HepG2 (cell line): Measurements from ENCODE around the gene THSD4. TPM values are rescaled to one million over a fixed set of nuclear protein-coding genes. Genes with fewer than 3 reads are reported as not detected.

Source experiments
- ATAC-seq: fragments of 200-7000 bp; cut with Tn5 transposase; 3 replicates; pipeline ENCODE4 v1.9.1; 2020; ENCODE audit warnings: mild to moderate bottlenecking, moderate library complexity
- BruUV-seq: library from RNA; stranded (reverse); fragments of 400-500 nt; replicated peaks from 2 replicates; lab custom pipeline; 2021; lab: Mats Ljungman, UMichigan
- CTCF ChIA-PET: fragments of 300-600 bp; formaldehyde crosslinking; extraction: SDS; loops from one replicate; lab custom pipeline; 2021; ENCODE audit warnings: low total read pairs, inconsistent platforms, low intra/inter-chr PET ratio; lab: Yijun Ruan, JAX
- POLR2A ChIA-PET: fragments of 350-600 bp; sonication (Branson Sonifier 250); formaldehyde crosslinking; loops from one replicate; lab custom pipeline; 2020; ENCODE audit warnings: antibody characterized with exemption, inconsistent platforms; lab: Yijun Ruan, JAX
- DNase-seq: peaks from one replicate; pipeline ENCODE4 v3.0.0-alpha.2; 2015; ENCODE audit warnings: low spot score
- FAIRE-seq: peaks from 3 replicates; lab custom pipeline; 2011; peaks lifted over from hg19 to GRCh38; lab: Jason Lieb, UNC
- H2AFZ ChIP-seq: one replicate; pipeline ENCODE4 v1.6.1; 2011; ENCODE audit warnings: low read length, inconsistent platforms
- H3K27ac ChIP-seq: fragments of 300-600 bp; 3 replicates; pipeline ENCODE4 v1.8.0; 2011; ENCODE audit warnings: mixed run types, mild to moderate bottlenecking, mixed read lengths, low read length, inconsistent platforms; ENCODE audit not compliant: insufficient read depth; ENCODE audit errors: extremely low read length
- H3K27me3 ChIP-seq, 2 experiments: fragments of 200-600 bp in 1 of 2; 2 replicates in 1 of 2; 3 replicates in 1 of 2; pipeline versions ENCODE4 v1.6.0 to v1.8.0; 2011; ENCODE audit warnings: low read length in 2 of 2, mild to moderate bottlenecking in 2 of 2, moderate library complexity in 2 of 2, inconsistent platforms in 1 of 2; ENCODE audit not compliant: insufficient read depth in 2 of 2, control insufficient read depth in 1 of 2
- H3K36me3 ChIP-seq, 2 experiments: fragments of 200-600 bp in 1 of 2; replicated peaks in 1 of 2; 2 replicates in 1 of 2; 3 replicates in 1 of 2; pipeline versions ENCODE4 v1.5.1 to v1.8.0; 2011; ENCODE audit warnings: low read length in 2 of 2, inconsistent platforms in 1 of 2; ENCODE audit not compliant: insufficient read depth in 2 of 2, control insufficient read depth in 1 of 2
- H3K4me1 ChIP-seq: 2 replicates; pipeline ENCODE4 v1.5.1; 2012; ENCODE audit warnings: low read length, inconsistent platforms; ENCODE audit not compliant: insufficient read depth
- H3K4me2 ChIP-seq: 2 replicates; pipeline ENCODE4 v1.6.0; 2011; ENCODE audit warnings: low read depth, low read length, inconsistent platforms
- H3K4me3 ChIP-seq, 3 experiments: fragments of 200-600 bp in 1 of 3; sonication (generic), shearing (Covaris generic) in 1 of 3; replicated peaks in 1 of 3; 2 replicates each; pipeline ENCODE4 v1.5.1; 2011 to 2016; ENCODE audit warnings: low read length in 3 of 3, inconsistent platforms in 2 of 3, low read depth in 2 of 3, mild to moderate bottlenecking in 2 of 3, control low read depth in 1 of 3, mixed read lengths in 1 of 3; ENCODE audit not compliant: insufficient read depth in 1 of 3
- H3K79me2 ChIP-seq: one replicate; pipeline ENCODE4 v1.6.1; 2011; ENCODE audit warnings: low read length, inconsistent platforms; ENCODE audit not compliant: insufficient read depth
- H3K9ac ChIP-seq: 2 replicates; pipeline ENCODE4 v1.6.0; 2011; ENCODE audit warnings: mild to moderate bottlenecking, low read depth, low read length, inconsistent platforms; ENCODE audit not compliant: insufficient read depth
- H3K9me3 ChIP-seq: 2 replicates; pipeline ENCODE4 v1.5.1; 2012; ENCODE audit warnings: mild to moderate bottlenecking, low read length
- H4K20me1 ChIP-seq: 2 replicates; pipeline ENCODE4 v1.6.0; 2011; ENCODE audit warnings: inconsistent platforms, mild to moderate bottlenecking, low read length, moderate library complexity; ENCODE audit not compliant: insufficient read depth
- BHLHE40 ChIP-seq: IDR thresholded peaks from 2 replicates; pipeline ENCODE4 v1.6.1; 2011; ENCODE audit warnings: low read length, improper control_type of control experiment
- CBFB ChIP-seq: sonication (generic); formaldehyde crosslinking; IDR thresholded peaks from 2 replicates; pipeline ENCODE4 v1.4.0; 2020; ENCODE audit warnings: missing genetic modification reagents
- CEBPG ChIP-seq: IDR thresholded peaks from 2 replicates; pipeline ENCODE4 v1.6.1; 2016
- MEF2D ChIP-seq: sonication (generic); formaldehyde crosslinking; IDR thresholded peaks from 2 replicates; pipeline ENCODE4 v1.5.1; 2020; ENCODE audit warnings: mild to moderate bottlenecking, missing genetic modification reagents
- PHF20 ChIP-seq: sonication (generic); formaldehyde crosslinking; IDR thresholded peaks from 2 replicates; pipeline ENCODE4 v1.5.0; 2020; ENCODE audit warnings: mild to moderate bottlenecking, missing genetic modification reagents
- ZNF17 ChIP-seq: sonication (generic); formaldehyde crosslinking; IDR thresholded peaks from 2 replicates; pipeline ENCODE4 v1.5.0; 2020; ENCODE audit warnings: mild to moderate bottlenecking, missing genetic modification reagents
- WGBS: methylation state at CpG from one replicate; pipeline ENCODE4 v1.1.6; 2017; ENCODE audit warnings: low lambda C conversion rate; 5-methylcytosine and 5-hydroxymethylcytosine counted together
- in situ Hi-C: cut with HindIII; loops from 2 replicates; pipeline ENCODE4 v1.10.0; 2017; ENCODE audit warnings: low pct_unique_long_range_greater_than_20kb; ENCODE audit not compliant: extremely low pct_ligation_motif_present
- intact Hi-C: fragments of 100-400 bp; cut with micrococcal nuclease; formaldehyde crosslinking; loops from one replicate; pipeline ENCODE4 v1.10.0; 2022; ENCODE audit not compliant: unreplicated experiment
- polyA plus RNA-seq, 8 experiments: library from polyadenylated mRNA; depleted of rRNA in 3 of 8; stranded (reverse) in 7 of 8; unstranded in 1 of 8; fragments of >200 nt; fragmentation: Illumina TruSeq in 4 of 8; extraction: Trizol in 4 of 8; gene quantifications; 2 replicates each; pipeline versions ENCODE4 v1.2.1 to v1.2.3, GENCODE V29; 2011 to 2016; ENCODE audit warnings: low read depth in 4 of 8, missing spikeins in 1 of 8, mixed read lengths in 1 of 8; ENCODE audit not compliant: insufficient read depth in 1 of 8
- total RNA-seq, 5 experiments: library from RNA; depleted of rRNA; stranded (reverse); fragments of >200 nt; fragmentation: Illumina TruSeq; extraction: Trizol; gene quantifications; 2 replicates each; pipeline ENCODE4 v1.2.3, GENCODE V29; 2016; ENCODE audit warnings: low read depth in 1 of 5
- TF ChIP-seq, protein P1 (sequence below), 2 experiments: sonication (generic) in 1 of 2; formaldehyde crosslinking in 1 of 2; IDR thresholded peaks; 2 replicates each; pipeline versions ENCODE4 v1.5.1 to v1.6.1; 2011 to 2020; ENCODE audit warnings: borderline replicate concordance in 1 of 2, low read depth in 1 of 2, low read length in 1 of 2, mild to moderate bottlenecking in 1 of 2, missing genetic modification reagents in 1 of 2, moderate library complexity in 1 of 2
- TF ChIP-seq, protein P2 (sequence below): sonication (generic); formaldehyde crosslinking; IDR thresholded peaks from 2 replicates; pipeline ENCODE4 v1.4.0; 2020; ENCODE audit warnings: missing genetic modification reagents, mild to moderate bottlenecking, borderline replicate concordance
- TF ChIP-seq, protein P3 (sequence below): sonication (generic); formaldehyde crosslinking; IDR thresholded peaks from 2 replicates; pipeline ENCODE4 v1.8.0; 2022; ENCODE audit warnings: low read depth, missing genetic modification reagents

Gene THSD4
- total and polyA plus RNA-seq, 2 of the 13 experiments (the other 11 are each of a cell fraction or from before 2014, with no cell fraction given): 0.07 to 0.21 TPM

DNA sequence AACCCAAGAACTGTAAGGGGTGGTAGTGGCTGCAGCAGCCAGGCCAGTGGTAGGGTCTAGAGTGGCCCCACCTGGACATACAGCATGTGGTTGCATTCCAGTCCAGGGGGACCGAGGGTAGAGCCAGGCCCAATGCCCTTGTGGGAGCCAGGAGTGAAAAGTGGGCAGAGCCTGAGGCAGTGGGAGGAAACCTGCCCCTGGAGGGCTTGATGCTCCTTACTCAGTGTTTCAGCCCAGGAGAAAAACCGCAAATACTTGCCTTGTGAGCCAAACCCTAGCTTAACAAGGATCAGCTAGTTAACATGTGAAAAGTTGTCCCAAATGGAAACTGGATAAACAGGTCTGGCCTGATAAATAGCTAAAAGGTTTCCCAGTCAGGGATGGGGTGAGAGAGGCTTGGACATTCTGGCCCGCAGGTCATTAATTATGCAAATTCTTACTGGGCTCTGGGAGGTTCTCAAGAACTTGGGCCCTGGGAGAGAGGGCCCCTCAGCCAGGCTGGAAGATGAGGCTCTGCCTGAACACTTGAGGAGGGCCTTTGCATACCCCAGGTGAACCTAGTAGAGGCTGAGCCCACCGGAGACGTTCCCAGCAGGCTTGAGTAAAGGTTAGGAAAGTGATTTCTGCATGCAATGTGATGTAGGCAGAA is 222.1 kb downstream of the THSD4 start (continued):
- TF ChIP-seq, protein P1, sequence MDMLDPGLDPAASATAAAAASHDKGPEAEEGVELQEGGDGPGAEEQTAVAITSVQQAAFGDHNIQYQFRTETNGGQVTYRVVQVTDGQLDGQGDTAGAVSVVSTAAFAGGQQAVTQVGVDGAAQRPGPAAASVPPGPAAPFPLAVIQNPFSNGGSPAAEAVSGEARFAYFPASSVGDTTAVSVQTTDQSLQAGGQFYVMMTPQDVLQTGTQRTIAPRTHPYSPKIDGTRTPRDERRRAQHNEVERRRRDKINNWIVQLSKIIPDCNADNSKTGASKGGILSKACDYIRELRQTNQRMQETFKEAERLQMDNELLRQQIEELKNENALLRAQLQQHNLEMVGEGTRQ (IDR thresholded peaks at IDR 0.05; ENCODE audit: low read depth, low read length): no peak
- TF ChIP-seq, protein P1 (CRISPR knock-in tag; IDR thresholded peaks at IDR 0.05; ENCODE audit: borderline replicate concordance): no peak

DNA sequence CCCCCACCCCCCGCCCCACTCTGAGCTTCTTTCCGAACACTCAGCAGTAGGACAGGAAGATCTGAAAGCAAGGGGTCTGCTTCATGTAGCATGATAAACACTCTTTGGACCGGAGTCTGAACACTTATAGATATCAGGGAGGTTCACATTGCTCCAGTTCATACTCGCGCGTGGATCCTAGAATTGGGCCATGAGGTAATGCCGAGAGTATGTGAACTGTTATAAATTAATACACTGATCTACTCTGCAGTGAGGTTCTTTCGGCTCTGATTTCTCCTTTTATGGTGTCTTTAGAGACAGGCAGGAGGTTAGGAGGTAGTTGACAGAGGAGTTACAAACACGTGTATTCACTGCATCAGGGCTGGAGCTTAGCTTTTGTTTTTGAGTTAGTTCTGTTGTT is 223.0 kb downstream of the THSD4 start:
- Histone ChIP-seq H3K4me1 (no peaks in the 10 kb centered on the region), H4K20me1 (no peaks in the 10 kb centered on the region), H3K79me2 (no peaks in the 10 kb centered on the region), H3K27ac (no peak overlapping the region), H3K4me3 (no peak overlapping the region), H3K9me3 (no peaks in the 10 kb centered on the region), H3K9ac (no peak overlapping the region), H3K27me3 (peaks cover 1 to 5% of the 10 kb centered on the region in 2 experiments; a peak in 2 of 5 replicates), H2AFZ (no peak overlapping the region), H3K4me2 (no peak overlapping the region), H3K36me3 (no peaks in the 10 kb centered on the region)
- no TSS peak for BruUV-seq
- DNase-seq (no peak), FAIRE-seq (no peak), ATAC-seq (no peak)
- TF ChIP-seq, protein P2, sequence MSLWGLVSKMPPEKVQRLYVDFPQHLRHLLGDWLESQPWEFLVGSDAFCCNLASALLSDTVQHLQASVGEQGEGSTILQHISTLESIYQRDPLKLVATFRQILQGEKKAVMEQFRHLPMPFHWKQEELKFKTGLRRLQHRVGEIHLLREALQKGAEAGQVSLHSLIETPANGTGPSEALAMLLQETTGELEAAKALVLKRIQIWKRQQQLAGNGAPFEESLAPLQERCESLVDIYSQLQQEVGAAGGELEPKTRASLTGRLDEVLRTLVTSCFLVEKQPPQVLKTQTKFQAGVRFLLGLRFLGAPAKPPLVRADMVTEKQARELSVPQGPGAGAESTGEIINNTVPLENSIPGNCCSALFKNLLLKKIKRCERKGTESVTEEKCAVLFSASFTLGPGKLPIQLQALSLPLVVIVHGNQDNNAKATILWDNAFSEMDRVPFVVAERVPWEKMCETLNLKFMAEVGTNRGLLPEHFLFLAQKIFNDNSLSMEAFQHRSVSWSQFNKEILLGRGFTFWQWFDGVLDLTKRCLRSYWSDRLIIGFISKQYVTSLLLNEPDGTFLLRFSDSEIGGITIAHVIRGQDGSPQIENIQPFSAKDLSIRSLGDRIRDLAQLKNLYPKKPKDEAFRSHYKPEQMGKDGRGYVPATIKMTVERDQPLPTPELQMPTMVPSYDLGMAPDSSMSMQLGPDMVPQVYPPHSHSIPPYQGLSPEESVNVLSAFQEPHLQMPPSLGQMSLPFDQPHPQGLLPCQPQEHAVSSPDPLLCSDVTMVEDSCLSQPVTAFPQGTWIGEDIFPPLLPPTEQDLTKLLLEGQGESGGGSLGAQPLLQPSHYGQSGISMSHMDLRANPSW: no peak
- no peak for TF ChIP-seq PHF20 (CRISPR knock-in tag)
- no peak for TF ChIP-seq ZNF17 (CRISPR knock-in tag)
- TF ChIP-seq BHLHE40: no peak
- no peak for TF ChIP-seq CEBPG
- no peak for TF ChIP-seq CBFB
- TF ChIP-seq MEF2D (CRISPR knock-in tag): no peak
- TF ChIP-seq, protein P3, sequence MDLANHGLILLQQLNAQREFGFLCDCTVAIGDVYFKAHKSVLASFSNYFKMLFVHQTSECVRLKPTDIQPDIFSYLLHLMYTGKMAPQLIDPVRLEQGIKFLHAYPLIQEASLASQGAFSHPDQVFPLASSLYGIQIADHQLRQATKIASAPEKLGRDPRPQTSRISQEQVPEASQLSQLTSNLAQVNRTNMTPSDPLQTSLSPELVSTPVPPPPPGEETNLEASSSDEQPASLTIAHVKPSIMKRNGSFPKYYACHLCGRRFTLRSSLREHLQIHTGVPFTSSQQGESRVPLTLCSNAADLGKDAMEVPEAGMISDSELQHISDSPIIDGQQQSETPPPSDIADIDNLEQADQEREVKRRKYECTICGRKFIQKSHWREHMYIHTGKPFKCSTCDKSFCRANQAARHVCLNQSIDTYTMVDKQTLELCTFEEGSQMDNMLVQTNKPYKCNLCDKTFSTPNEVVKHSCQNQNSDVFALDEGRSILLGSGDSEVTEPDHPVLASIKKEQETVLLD: no peak
- intact Hi-C loops: no loop called here
- CTCF ChIA-PET: no interaction called here
- POLR2A ChIA-PET: no interaction called here
- in situ Hi-C loops: no loop called here
- 56% methylated on average over 8 of the region's 9 CpGs for WGBS
